Dendritic cell treated with granulocyte-macrophage colony-stimulating factor and Interleukin-4, amounts not matched to agents 40 ng/mL and 50 ng/mL, for 4 days (primary cell): Measurements from ENCODE around the gene AFAP1L1.

Experiments used
- H3K27ac Mint-ChIP-seq: one replicate; pipeline ENCODE4 v1.8.0; 2022; ENCODE audit warnings: mild to moderate bottlenecking, mixed read lengths
- H3K27me3 Mint-ChIP-seq: one replicate; pipeline ENCODE4 v1.8.0; 2022; ENCODE audit warnings: mild to moderate bottlenecking, mixed read lengths
- H3K36me3 Mint-ChIP-seq: one replicate; pipeline ENCODE4 v1.8.0; 2022; ENCODE audit warnings: low read depth, mixed read lengths
- H3K4me1 Mint-ChIP-seq: one replicate; pipeline ENCODE4 v1.8.0; 2022; ENCODE audit warnings: low read depth, mixed read lengths
- H3K4me3 Mint-ChIP-seq: one replicate; pipeline ENCODE4 v1.8.0; 2022; ENCODE audit warnings: mild to moderate bottlenecking, moderate library complexity, mixed read lengths
- H3K9me3 Mint-ChIP-seq: one replicate; pipeline ENCODE4 v1.8.0; 2022; ENCODE audit warnings: mixed read lengths
- intact Hi-C: fragments of 100-400 bp; cut with micrococcal nuclease; formaldehyde crosslinking; loops from one replicate; pipeline ENCODE4 v1.15.0; 2022

AFAP1L1 gene

DNA sequence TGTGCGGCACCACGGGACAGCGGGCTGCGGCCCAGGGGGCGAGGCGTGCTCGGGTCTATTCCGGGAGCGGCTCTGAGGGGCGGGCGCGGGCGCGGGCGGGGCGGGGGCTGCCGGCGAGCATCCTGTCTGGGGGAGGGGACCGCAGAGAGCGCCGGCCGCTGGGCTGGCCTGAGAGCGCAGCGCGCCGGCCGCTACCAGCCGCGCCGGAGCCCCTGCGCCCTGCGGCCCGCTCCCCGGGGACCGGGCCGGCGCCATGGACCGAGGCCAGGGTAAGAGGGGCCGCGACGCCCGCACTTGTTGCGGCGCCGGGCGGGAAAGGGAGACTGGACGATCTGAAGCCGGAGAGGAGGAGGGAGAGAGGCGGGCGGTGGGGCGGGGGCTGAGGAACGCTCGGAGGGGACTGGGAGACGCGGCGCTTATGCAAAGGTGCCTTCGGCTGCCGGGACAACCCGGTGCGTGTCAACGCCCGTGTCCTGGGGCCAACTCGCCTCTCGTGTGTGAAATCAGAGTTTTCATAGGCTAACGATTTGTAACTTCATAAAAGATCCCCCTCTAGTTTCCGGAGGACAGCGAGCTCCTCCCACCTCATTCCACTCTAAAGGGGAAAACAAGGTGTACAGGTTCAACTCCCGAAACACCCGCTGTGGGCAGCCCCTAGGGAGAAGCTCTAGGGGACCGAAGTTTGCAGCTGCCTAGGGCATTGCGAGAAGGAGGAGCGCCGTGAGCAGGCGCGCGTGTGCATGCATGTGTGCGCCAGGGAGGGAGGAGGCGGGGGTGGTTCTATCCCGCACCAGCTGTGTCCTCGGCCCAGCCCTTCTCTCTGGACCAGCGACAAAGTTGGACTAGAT, at the start of gene AFAP1L1:
Gene AFAP1L1 (plus strand): TSS at position 144 of the 848 bp plus-strand sequence. CDS start 110 bp downstream, at position 254.
- Mint-ChIP-seq H3K27ac (no peak within 1 kb of the TSS), H3K9me3 (peaks cover 18% of the 10 kb centered on the region), H3K36me3 (peaks cover 5% of the 10 kb centered on the region), H3K27me3 (peaks cover 50% of the 10 kb centered on the region), H3K4me1 (peaks cover 16% of the 10 kb centered on the region), H3K4me3 (peak within 1 kb of the TSS; percentile 80)
- intact Hi-C loops: no loop called here

DNA sequence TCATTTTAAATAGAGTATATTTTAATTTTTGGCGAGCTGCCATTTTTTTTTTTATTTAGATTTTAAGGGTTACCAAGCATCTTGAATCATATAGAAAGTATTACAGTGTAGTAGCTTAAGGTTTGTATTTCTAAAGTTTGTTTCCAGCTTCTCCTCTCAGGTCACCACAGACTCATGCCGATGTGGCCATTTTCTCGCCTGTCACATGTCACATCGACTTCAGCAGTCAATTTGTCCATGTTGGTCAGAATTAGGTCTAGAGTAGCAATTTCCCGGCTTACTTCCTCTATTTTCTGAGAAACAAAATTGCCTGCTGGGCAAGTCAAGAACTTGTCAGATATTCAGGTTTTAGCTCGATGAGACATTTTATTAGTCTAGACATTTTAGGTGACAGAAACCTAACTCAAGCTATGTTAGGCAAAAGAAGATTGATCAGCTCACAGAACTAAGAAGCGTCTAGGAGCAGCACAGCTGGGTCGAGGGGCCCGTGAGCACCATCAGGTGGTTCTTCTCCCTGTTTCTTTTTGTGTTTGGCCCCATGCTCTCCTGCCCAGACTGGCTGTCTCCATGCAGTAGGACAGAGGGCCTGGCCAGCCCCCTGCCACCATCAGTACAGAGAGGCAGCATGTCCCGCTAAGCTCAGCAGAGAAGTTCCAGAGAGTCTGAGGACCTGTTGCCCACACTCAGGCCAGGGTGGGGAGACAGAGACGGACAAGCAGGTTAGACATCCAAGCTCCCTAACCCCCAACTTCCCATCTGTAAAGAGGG, 48.4 kb upstream of the AFAP1L1 start:
- peak overlapping the region; percentile 73 for H3K27ac Mint-ChIP-seq
- peaks cover 6% of the 10 kb centered on the region for H3K4me1 Mint-ChIP-seq
- no peaks in the 10 kb centered on the region for H3K27me3 Mint-ChIP-seq
- H3K36me3 Mint-ChIP-seq: no peaks in the 10 kb centered on the region
- H3K9me3 Mint-ChIP-seq: no peaks in the 10 kb centered on the region
- no peak overlapping the region for H3K4me3 Mint-ChIP-seq
- intact Hi-C loops: loop anchor here (10.0 kb wide), 1 partner anchor 488 kb away; no protein-coding TSS in a partner anchor

DNA sequence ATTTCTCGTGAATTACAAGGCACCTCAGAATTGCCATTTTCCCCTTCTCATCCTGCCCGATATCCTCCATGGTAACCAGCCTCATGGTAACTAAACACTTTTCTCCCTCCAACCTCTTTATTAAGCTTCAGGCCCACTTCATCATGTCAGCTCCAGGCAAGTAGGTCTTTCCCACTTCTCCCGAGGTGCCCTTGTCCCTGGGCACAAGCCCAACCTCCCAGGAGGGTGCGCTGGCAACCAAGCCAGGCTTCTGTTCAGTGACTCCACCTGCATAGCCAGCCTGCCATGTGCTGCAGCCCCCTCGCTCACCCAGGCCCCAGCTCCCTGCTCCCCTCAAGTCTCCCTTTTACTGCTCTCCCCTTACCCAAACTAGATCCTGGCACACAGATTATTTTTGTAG, 47.4 kb upstream of the AFAP1L1 start:
- intact Hi-C loops: loop anchor here (10.0 kb wide), 1 partner anchor 489 kb away; no protein-coding TSS in a partner anchor
- H3K9me3 Mint-ChIP-seq: no peaks in the 10 kb centered on the region
- no peaks in the 10 kb centered on the region for H3K27me3 Mint-ChIP-seq
- no peak overlapping the region for H3K27ac Mint-ChIP-seq
- no peak overlapping the region for H3K4me3 Mint-ChIP-seq
- H3K36me3 Mint-ChIP-seq: no peaks in the 10 kb centered on the region
- H3K4me1 Mint-ChIP-seq: peaks cover 12% of the 10 kb centered on the region

DNA sequence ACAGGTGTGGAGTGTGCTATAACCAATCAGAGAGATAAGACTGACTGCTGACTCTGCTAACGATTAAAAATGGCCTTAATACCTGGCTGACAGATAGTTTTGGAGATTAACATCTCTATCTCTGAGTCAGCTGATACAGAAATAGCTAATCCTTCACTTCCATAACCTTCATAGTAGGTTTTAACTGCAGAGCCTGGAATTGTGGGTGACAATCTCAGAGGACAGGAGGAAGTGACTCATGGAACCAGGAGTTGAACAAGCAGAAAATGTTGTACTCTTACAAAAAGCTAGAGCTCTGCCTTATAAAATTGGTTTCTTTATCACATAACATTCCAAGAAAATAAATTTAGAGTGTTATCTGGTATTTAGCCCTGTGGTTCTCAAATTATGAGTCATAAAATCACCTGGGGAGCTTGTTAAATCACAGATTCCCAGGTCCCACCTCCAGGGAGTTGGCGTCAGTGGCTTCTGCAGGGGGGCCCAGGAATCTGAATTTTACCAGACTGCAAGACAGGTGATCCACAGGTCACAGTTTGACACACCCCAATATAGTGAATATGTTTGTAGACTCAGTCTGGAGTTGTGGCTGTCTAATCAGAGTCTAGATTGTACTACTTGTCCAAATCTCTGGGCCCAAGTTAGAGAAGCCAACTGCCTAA, 44.4 kb upstream of the AFAP1L1 start:
- intact Hi-C loops: loop anchor here (10.0 kb wide), 1 partner anchor 492 kb away; no protein-coding TSS in a partner anchor
- H3K9me3 Mint-ChIP-seq: no peaks in the 10 kb centered on the region
- H3K36me3 Mint-ChIP-seq: no peaks in the 10 kb centered on the region
- peaks cover 8% of the 10 kb centered on the region for H3K27me3 Mint-ChIP-seq
- H3K27ac Mint-ChIP-seq: no peak overlapping the region
- no peak overlapping the region for H3K4me3 Mint-ChIP-seq
- H3K4me1 Mint-ChIP-seq: peaks cover 12% of the 10 kb centered on the region

DNA sequence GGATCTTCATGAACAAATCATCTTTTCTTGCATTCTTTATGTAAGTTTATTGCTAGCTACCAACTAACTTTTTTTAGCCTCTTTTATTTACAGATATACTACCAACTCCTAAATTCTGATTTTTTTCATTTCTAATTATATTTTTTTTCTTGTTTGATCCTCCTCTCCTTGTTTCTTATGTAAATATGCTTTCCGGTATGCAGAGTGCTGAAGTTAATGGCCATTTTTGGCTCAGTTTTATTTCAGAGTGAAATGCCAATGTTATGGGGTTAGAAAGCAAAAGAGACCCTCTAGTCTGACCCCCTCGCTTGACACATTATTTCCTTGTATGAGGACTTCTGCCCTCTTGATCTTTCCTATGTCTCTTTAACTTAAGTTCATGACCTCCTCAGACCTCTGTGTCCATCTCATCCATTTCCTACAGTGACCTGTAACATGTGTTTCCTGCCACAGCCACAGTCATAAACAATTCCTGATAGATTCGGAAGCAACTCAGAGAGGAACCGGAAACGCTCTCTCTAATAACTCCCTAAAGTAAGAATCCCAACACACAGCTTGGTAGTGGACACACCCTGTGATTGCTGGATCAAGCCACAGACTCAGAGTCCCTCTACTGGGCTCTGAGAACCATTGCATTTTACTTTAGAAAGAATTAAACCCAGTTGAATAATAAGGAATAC, 42.9 kb upstream of the AFAP1L1 start:
- H3K4me3 Mint-ChIP-seq: no peak overlapping the region
- no peaks in the 10 kb centered on the region for H3K9me3 Mint-ChIP-seq
- no peak overlapping the region for H3K27ac Mint-ChIP-seq
- intact Hi-C loops: loop anchor here (1.0 to 10.0 kb wide), 2 partner anchors 87 to 494 kb away; partner anchors contain the start of gene ABLIM3
- H3K4me1 Mint-ChIP-seq: peaks cover 6% of the 10 kb centered on the region
- H3K27me3 Mint-ChIP-seq: peaks cover 11% of the 10 kb centered on the region
- H3K36me3 Mint-ChIP-seq: no peaks in the 10 kb centered on the region

DNA sequence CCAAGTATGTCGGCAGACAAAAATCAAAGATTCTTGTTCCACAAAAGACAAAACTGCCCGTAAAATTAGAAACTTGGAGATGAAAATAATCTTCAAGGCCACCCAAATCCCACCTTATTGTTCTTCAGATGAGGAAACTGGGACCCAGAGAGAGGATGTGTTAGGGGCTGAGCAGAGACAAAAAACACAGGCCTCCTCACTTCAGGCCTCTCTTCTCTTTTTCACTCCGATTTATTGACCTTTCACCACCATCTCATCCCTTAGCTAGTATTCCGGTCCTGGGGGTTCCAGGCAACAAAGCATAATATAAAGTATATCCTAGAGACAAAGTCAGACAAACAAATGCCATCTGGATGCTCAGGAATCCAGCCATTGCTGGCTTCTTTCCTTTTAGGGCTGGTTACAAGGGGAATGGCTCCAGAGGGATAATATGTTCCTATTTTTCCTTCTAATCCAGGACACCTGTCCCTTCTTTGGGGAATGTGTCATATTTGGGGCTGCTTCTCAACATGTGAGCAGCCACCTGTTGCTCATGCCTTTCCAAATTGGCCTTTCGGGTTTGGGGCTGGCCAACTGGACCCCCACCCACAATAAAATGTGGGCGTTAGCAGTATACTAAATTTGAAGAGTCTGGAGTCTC, 42.2 kb upstream of the AFAP1L1 start:
- Mint-ChIP-seq H3K36me3 (no peaks in the 10 kb centered on the region), H3K27ac (no peak overlapping the region), H3K4me3 (no peak overlapping the region), H3K9me3 (no peaks in the 10 kb centered on the region), H3K4me1 (peaks cover 6% of the 10 kb centered on the region), H3K27me3 (peaks cover 13% of the 10 kb centered on the region)
- intact Hi-C loops: loop anchor here (1.0 to 10.0 kb wide), 2 partner anchors 88 to 495 kb away; partner anchors contain the start of gene ABLIM3

DNA sequence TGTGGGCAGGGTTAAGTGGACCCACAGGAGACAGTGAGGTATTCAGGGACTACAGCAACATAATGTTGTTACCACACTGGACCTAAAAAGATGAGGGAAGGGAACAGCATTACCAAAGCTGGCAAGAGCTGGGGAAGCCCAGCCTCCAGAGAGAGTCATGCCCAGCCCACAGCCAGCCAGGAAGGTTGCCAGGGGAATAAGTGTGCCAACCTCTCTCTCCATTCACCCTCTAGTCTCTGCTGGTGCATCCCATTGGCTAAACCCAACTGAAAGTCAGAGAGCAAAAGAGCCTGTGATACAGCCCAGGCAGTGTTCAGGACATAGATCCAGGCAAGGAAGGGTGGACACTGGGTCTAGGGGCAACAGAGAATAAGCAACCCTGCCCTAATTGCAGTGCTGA, 35.8 kb upstream of the AFAP1L1 start:
- Mint-ChIP-seq H3K27ac (no peak overlapping the region), H3K27me3 (peaks cover 30% of the 10 kb centered on the region), H3K4me1 (no peaks in the 10 kb centered on the region), H3K4me3 (no peak overlapping the region), H3K36me3 (no peaks in the 10 kb centered on the region), H3K9me3 (no peaks in the 10 kb centered on the region)
- intact Hi-C loops: no loop called here

DNA sequence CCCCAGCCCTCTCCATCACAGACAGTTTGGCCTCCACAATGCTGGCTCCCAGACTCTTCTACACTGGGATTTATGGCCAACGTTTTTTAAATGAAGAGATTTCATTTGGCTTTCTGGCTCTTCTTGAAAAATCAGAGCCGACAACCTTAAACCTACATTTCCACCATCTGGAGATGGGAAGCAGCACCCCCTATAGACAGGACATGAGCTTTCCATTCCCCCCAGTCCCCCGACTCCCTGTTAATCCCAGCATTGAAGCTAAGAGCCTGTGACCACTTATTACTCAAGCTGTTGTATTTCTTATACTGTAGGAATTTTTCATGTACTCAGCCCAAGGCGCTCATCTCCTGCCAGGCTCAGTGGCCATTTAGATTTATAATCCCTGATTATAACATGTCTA, 34.0 kb upstream of the AFAP1L1 start:
- Mint-ChIP-seq H3K27me3 (peaks cover 26% of the 10 kb centered on the region), H3K9me3 (no peaks in the 10 kb centered on the region), H3K4me3 (no peak overlapping the region), H3K27ac (no peak overlapping the region), H3K36me3 (no peaks in the 10 kb centered on the region), H3K4me1 (no peaks in the 10 kb centered on the region)
- intact Hi-C loops: no loop called here

DNA sequence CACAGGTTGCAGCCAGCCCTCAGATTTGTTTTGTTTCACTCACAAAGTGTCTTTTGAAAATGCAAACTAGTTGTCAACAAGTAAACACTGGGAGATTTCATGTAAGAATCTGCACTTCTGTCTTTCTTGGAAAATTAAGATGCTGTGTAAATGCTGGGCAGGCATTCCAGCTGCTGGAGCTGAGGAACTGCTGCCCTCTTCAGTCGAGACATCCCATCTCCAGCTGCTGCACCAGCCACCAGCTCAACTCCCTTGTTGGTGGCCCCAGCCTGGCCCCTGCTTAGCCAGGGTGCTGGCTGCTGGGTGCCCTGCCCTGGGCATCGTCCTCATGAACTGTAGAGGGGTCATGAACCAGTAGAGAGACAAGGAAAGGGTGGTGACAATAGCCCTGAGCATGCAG, 33.1 kb upstream of the AFAP1L1 start:
- H3K4me1 Mint-ChIP-seq: no peaks in the 10 kb centered on the region
- intact Hi-C loops: no loop called here
- no peak overlapping the region for H3K4me3 Mint-ChIP-seq
- H3K36me3 Mint-ChIP-seq: no peaks in the 10 kb centered on the region
- no peaks in the 10 kb centered on the region for H3K9me3 Mint-ChIP-seq
- peaks cover 26% of the 10 kb centered on the region for H3K27me3 Mint-ChIP-seq
- H3K27ac Mint-ChIP-seq: no peak overlapping the region

DNA sequence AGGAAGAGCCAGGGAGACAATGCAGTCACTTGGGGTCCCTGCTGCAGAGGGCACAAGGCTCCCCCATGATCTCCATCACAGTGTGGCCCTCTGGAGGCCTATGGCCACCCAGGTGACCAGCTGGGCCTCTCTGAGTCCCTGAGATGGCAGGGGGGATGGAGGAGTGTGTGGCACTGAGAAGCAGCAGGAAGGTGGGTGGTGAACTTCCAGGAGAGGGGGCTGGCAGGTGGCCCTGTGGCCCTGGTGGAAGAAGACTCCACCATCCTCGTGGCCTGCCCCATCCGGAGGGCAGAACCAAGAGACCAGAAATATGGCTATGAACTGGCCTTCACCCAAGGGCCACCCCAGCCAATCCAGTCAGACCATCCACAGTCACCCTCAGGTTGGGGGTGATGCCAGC, 31.7 kb upstream of the AFAP1L1 start:
- no peak overlapping the region for H3K27ac Mint-ChIP-seq
- H3K4me1 Mint-ChIP-seq: no peaks in the 10 kb centered on the region
- intact Hi-C loops: no loop called here
- H3K9me3 Mint-ChIP-seq: no peaks in the 10 kb centered on the region
- no peak overlapping the region for H3K4me3 Mint-ChIP-seq
- no peaks in the 10 kb centered on the region for H3K36me3 Mint-ChIP-seq
- H3K27me3 Mint-ChIP-seq: peaks cover 24% of the 10 kb centered on the region

DNA sequence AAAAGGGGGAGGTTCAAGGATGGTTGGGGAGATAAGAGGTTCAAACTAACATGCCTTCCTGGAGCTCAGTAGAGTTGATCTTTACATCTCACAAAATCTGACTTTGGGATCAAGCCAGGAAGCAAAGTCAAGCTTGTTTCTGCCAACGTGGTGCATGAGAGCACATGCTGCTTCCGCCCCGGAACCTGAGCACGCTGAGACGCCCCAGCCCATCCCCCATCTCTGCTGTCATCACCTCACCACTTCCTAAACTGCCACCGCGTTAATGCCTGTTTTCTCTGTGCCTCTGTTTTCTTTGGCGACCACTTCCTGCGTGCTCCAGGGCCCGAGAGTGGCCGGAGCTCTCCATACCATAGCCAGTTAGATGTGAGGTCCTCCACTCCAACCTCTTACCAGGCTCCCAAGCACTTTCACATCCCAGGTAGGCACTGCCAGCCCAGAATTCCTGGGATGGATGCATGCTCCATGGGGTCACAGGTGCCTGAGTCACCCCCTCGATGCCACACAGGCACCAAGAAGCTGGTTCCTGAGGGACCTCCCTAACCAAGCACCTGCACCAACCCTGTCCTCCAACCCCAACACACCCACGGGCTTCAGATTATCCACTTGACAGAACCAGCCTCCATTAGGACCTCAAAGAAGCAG, 31.2 kb upstream of the AFAP1L1 start:
- Mint-ChIP-seq H3K4me3 (no peak overlapping the region), H3K36me3 (no peaks in the 10 kb centered on the region), H3K4me1 (no peaks in the 10 kb centered on the region), H3K27ac (no peak overlapping the region), H3K27me3 (peaks cover 22% of the 10 kb centered on the region), H3K9me3 (no peaks in the 10 kb centered on the region)
- intact Hi-C loops: no loop called here

DNA sequence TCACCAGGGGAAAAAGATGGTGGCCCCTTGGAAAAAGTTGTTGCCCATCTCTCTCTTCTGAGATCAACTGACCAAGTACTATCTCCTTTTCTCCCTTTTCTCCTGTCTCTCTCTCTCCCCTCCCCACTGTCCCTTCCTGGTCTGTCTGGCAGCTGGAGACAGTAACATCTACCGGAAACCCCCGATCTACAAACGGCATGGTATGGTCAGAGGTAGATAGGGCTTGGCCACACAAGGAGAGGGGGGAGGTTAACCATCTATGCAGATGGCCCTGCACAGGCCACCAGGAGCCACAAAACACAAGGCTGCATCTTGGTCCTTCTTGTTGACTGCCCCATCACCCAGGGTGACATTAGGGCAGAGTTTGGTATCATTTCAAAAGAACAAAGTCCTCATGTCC, 29.3 kb upstream of the AFAP1L1 start:
- intact Hi-C loops: no loop called here
- no peak overlapping the region for H3K4me3 Mint-ChIP-seq
- no peaks in the 10 kb centered on the region for H3K4me1 Mint-ChIP-seq

DNA sequence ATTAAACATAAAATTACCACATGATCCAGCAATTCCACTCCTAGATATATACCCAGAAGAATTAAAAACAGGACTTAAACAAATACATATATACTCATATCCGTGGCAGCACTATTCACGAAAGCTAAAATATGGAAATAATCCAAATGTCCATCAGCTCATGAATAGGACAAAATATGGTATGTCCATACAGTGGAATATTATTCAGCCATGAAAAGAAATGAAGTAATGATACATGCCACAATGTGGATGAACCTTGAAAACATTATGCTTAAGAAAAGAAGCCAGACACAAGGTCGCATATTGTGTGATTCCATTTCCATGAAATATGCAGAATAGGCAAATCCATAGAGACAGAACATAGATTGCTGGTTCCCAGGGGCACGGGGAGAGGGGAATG, 24.8 kb upstream of the AFAP1L1 start:
- Mint-ChIP-seq H3K27ac (no peak overlapping the region), H3K9me3 (no peaks in the 10 kb centered on the region), H3K4me3 (no peak overlapping the region), H3K27me3 (peaks cover 5% of the 10 kb centered on the region), H3K4me1 (no peaks in the 10 kb centered on the region), H3K36me3 (no peaks in the 10 kb centered on the region)
- intact Hi-C loops: no loop called here

More for the DNA sequence above, 29.3 kb upstream of the AFAP1L1 start:
- Mint-ChIP-seq H3K36me3 (no peaks in the 10 kb centered on the region), H3K9me3 (no peaks in the 10 kb centered on the region), H3K27me3 (peaks cover 17% of the 10 kb centered on the region), H3K27ac (no peak overlapping the region)
